ENCODE measurements around the gene CABP4.

Gene CABP4
- 0.24 to 13.4 (median 3.7) reads per million in 9 experiments for total RNA-seq

DNA sequence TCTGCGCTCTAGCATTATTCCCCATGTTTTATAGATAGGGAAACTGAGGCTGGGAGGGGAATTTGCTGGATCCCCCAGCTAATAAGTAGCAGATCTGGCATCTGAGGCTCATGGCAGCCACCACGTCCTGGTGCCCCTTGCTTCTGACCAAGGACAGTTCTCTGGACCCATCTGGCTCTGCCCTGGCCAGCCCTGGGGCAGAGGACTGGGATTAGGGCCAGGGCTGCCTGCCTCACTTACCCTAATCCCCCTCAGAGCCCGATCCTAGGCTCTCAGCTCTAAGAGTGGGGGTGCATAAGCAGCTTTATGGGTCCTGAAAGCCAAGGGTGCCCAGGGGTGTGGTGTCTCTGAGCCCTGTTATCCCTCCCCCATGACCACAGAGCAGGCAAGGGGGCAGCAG is at the start of gene CABP4:
TSS of gene CABP4 (plus strand) at position 301 of the 400 bp plus-strand sequence. CDS start at position 371, 70 bp downstream.
- DNase-seq (no peak), ATAC-seq (replicated peaks) (no peak)
- Mint-ChIP-seq H3K27ac (no peak within 1 kb of the TSS), H3K4me3 (no peak within 1 kb of the TSS), H3K36me3 (ENCODE audit: insufficient read depth) (peaks cover 2% of the 10 kb centered on the region), H3K27me3 (no peaks in the 10 kb centered on the region), H3K9me3 (no peaks in the 10 kb centered on the region), H3K4me1 (ENCODE audit: low read depth in 2 of 2) (peaks cover 4 to 13% of the 10 kb centered on the region in 2 donors)

DNA sequence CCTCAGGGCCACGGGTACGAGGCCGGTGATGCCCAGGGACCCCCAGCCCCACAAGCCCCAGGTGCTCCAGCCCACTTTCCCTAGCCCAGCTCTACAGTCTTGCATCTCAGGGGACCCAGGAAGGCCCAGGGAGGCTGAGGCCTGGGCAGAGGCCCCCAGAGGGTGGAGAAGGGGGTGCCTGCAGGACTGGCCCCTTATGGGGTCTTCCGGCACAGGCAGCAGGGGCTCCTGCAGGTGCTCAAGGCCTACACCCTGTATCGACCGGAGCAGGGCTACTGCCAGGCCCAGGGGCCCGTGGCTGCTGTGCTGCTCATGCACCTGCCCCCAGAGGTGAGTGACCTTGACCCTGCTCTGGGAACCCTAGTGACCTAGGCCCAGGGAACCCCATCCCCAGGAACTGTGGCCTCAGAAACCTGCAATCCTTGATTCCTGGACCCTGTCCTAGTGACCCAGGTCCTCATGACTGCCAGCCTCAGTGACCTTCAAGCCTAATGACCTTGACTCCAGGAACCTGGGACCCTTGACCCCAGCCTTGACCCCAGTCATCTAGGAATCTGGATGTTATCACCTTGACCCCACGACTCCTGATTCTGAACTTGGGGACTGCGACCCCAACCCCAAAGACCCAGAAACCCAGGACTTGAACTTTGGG is 49.3 kb upstream of the CABP4 start:
- Mint-ChIP-seq H3K4me3 (peak overlapping the region; percentile 97 to 99), H3K27me3 (no peaks in the 10 kb centered on the region), H3K36me3 (ENCODE audit: insufficient read depth) (peaks cover 62% of the 10 kb centered on the region), H3K4me1 (ENCODE audit: low read depth in 2 of 2) (peaks cover 55 to 61% of the 10 kb centered on the region in 2 donors), H3K9me3 (no peaks in the 10 kb centered on the region), H3K27ac (peak overlapping the region; percentile 89)
- ATAC-seq (replicated peaks) (no peak), DNase-seq (no peak)

- Mint-ChIP-seq H3K4me3 (peak overlapping the region; percentile 97 to 99), H3K36me3 (ENCODE audit: insufficient read depth) (peaks cover 63% of the 10 kb centered on the region), H3K9me3 (no peaks in the 10 kb centered on the region), H3K4me1 (ENCODE audit: low read depth in 2 of 2) (peaks cover 61 to 67% of the 10 kb centered on the region in 2 donors), H3K27me3 (no peaks in the 10 kb centered on the region), H3K27ac (peak overlapping the region; percentile 89)
- ATAC-seq (replicated peaks) (no peak), DNase-seq (no peak)
Measured at GRCh38 chr11:67406420-67406968, 48.7 kb upstream of the CABP4 start.

GRCh38 chr11:67406969-67407687 is 48.0 kb upstream of the CABP4 start:
- Mint-ChIP-seq H3K27ac (peak overlapping the region; percentile 89), H3K27me3 (no peaks in the 10 kb centered on the region), H3K9me3 (no peaks in the 10 kb centered on the region), H3K4me3 (peak overlapping the region; percentile 97 to 99), H3K36me3 (ENCODE audit: insufficient read depth) (peaks cover 65% of the 10 kb centered on the region), H3K4me1 (ENCODE audit: low read depth in 2 of 2) (peaks cover 67 to 74% of the 10 kb centered on the region in 2 donors)
- ATAC-seq (replicated peaks), result no peak
- DNase-seq, result no peak

GRCh38 chr11:67407688-67408163 is 47.4 kb upstream of the CABP4 start:
- ATAC-seq (replicated peaks) (no peak), DNase-seq (no peak)
- Mint-ChIP-seq H3K27ac (peak overlapping the region; percentile 89), H3K4me3 (peak overlapping the region; percentile 97 to 99), H3K4me1 (ENCODE audit: low read depth in 2 of 2) (peaks cover 73 to 80% of the 10 kb centered on the region in 2 donors), H3K36me3 (ENCODE audit: insufficient read depth) (peaks cover 61% of the 10 kb centered on the region), H3K27me3 (no peaks in the 10 kb centered on the region), H3K9me3 (no peaks in the 10 kb centered on the region)

DNA sequence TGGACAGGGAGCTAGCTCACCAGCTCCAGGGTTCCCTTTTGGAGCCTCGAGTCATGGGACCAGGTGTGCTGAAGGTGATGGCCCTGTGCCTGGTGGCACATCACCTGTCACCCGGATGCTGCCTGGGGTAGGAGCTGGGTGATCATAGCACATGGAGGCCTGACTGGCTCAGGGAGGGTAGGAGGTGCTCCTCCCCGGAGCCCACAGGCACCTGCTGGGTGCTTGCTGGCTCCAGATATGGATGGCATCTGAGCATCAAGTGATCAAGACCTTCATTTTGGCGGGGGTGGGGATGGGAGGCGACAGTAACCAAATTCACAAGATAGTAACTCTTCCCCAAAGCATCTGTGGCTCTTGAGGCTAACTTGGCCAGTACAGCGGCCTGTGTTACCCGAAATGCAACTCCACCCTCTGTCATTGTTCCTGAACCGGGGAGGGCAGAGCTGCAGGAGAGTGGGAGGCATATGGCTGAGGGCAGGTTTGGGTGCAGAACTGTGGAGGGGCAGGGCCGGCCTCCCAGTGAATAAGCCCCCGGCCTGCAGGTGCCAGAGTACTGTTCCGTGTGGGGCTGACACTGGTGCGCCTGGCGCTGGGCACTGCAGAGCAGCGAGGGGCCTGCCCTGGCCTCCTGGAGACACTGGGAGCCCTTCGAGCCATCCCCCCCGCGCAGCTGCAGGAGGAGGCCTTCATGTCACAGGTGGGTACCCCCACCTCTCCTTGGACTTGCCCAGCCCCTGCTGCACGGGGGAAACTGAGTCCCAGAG is 46.5 kb upstream of the CABP4 start:
- ATAC-seq (replicated peaks), result peak; percentile 9
- Mint-ChIP-seq H3K27me3 (no peaks in the 10 kb centered on the region), H3K4me3 (peak overlapping the region; percentile 97 to 99), H3K27ac (peak overlapping the region; percentile 89), H3K36me3 (ENCODE audit: insufficient read depth) (peaks cover 57% of the 10 kb centered on the region), H3K9me3 (no peaks in the 10 kb centered on the region), H3K4me1 (ENCODE audit: low read depth in 2 of 2) (peaks cover 76 to 84% of the 10 kb centered on the region in 2 donors)
- no peak for DNase-seq

- ATAC-seq (replicated peaks), result peak; percentile 88
- Mint-ChIP-seq H3K4me3 (peak overlapping the region; percentile 97 to 99), H3K36me3 (ENCODE audit: insufficient read depth) (peaks cover 52% of the 10 kb centered on the region), H3K9me3 (no peaks in the 10 kb centered on the region), H3K27ac (peak overlapping the region; percentile 89), H3K27me3 (no peaks in the 10 kb centered on the region), H3K4me1 (ENCODE audit: low read depth in 2 of 2) (peaks cover 79 to 87% of the 10 kb centered on the region in 2 donors)
- DNase-seq, result peak; percentile 73 to 74 (median 74)
Measured at GRCh38 chr11:67409261-67409666, 45.9 kb upstream of the CABP4 start.

DNA sequence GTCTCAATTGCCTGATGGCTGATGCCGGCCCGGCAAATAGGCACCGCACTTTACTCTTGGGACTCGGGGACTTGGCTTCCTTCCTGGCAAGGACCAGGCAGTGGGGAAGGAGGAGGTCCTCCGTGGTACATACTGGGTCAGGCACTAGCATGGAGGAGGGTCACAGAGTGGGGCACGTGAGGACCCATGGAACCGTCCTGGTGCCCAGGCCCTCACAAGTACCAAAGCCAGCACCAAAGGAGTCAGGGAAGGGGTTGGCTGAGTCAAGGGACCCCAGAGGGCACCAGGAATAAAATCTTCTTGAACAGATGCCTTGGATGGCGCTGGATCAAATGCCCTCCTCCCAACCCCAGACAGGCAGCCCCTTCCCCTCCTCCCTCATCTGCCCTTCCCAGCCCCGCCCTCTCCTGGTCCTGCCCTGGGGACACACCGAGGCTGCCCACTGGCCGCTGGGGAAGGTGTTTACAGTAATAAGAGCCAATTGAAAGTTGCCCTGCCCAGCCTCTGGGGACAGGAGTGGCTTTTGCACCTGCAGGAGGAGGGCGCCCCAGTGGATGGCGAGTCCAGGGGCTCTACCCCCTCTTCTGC is 45.3 kb upstream of the CABP4 start:
- peak overlapping the region; percentile 89 for H3K27ac Mint-ChIP-seq
- no peaks in the 10 kb centered on the region for H3K27me3 Mint-ChIP-seq
- DNase-seq (no peak), ATAC-seq (replicated peaks) (no peak)
- H3K36me3 Mint-ChIP-seq (ENCODE audit: insufficient read depth), result peaks cover 52% of the 10 kb centered on the region
- H3K9me3 Mint-ChIP-seq, result no peaks in the 10 kb centered on the region
- H3K4me3 Mint-ChIP-seq, result peak overlapping the region; percentile 97 to 99
- peaks cover 75 to 83% of the 10 kb centered on the region in 2 donors for H3K4me1 Mint-ChIP-seq (ENCODE audit: low read depth in 2 of 2)

DNA sequence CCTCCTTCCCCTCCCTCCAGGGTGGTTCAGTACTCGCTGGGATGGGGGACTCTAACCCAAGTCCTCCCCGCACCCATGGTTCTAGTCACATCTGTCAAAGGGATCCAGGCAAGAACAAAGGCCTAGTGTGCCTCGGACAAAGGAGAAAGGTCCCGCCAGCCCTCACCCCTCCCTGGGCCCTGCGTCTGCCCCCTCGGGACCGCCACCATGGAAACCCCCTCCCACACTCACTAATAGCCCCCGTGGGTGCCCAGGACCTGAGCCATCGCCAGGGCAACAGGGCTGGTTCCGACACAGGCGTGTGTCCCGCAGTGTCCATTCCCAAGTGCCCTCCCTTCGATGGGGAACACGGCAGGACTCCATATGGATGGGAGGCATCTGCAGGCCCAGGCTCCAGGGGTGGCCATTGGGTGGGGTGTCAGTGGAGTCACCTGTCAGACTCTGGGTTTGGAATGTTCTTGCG is 44.8 kb upstream of the CABP4 start:
- no peaks in the 10 kb centered on the region for H3K9me3 Mint-ChIP-seq
- peak overlapping the region; percentile 97 to 99 for H3K4me3 Mint-ChIP-seq
- H3K36me3 Mint-ChIP-seq (ENCODE audit: insufficient read depth), result peaks cover 53% of the 10 kb centered on the region
- ATAC-seq (replicated peaks) (no peak), DNase-seq (no peak)
- no peaks in the 10 kb centered on the region for H3K27me3 Mint-ChIP-seq
- H3K27ac Mint-ChIP-seq, result peak overlapping the region; percentile 89
- peaks cover 74 to 81% of the 10 kb centered on the region in 2 donors for H3K4me1 Mint-ChIP-seq (ENCODE audit: low read depth in 2 of 2)

GRCh38 chr11:67410984-67411784 is 44.0 kb upstream of the CABP4 start:
- no peak for DNase-seq
- no peak for ATAC-seq (replicated peaks)
- Mint-ChIP-seq H3K27ac (peak overlapping the region; percentile 89), H3K4me1 (ENCODE audit: low read depth in 2 of 2) (peaks cover 75 to 80% of the 10 kb centered on the region in 2 donors), H3K36me3 (ENCODE audit: insufficient read depth) (peaks cover 48% of the 10 kb centered on the region), H3K9me3 (no peaks in the 10 kb centered on the region), H3K27me3 (no peaks in the 10 kb centered on the region), H3K4me3 (peak overlapping the region; percentile 97 to 99)

- no peaks in the 10 kb centered on the region for H3K27me3 Mint-ChIP-seq
- DNase-seq (no peak), ATAC-seq (replicated peaks) (no peak)
- H3K4me1 Mint-ChIP-seq (ENCODE audit: low read depth in 2 of 2), result peaks cover 75 to 81% of the 10 kb centered on the region in 2 donors
- H3K9me3 Mint-ChIP-seq, result no peaks in the 10 kb centered on the region
- peaks cover 46% of the 10 kb centered on the region for H3K36me3 Mint-ChIP-seq (ENCODE audit: insufficient read depth)
- no peak overlapping the region for H3K27ac Mint-ChIP-seq
- peak overlapping the region; percentile 44 to 97 for H3K4me3 Mint-ChIP-seq
Measured at GRCh38 chr11:67411785-67412152, 43.4 kb upstream of the CABP4 start.

- peak overlapping the region; percentile 35 to 80 for H3K27ac Mint-ChIP-seq
- peak overlapping the region; percentile 57 to 97 for H3K4me3 Mint-ChIP-seq
- H3K27me3 Mint-ChIP-seq, result no peaks in the 10 kb centered on the region
- peaks cover 37% of the 10 kb centered on the region for H3K36me3 Mint-ChIP-seq (ENCODE audit: insufficient read depth)
- DNase-seq (no peak), ATAC-seq (replicated peaks) (no peak)
- H3K9me3 Mint-ChIP-seq, result no peaks in the 10 kb centered on the region
- H3K4me1 Mint-ChIP-seq (ENCODE audit: low read depth in 2 of 2), result peaks cover 75 to 81% of the 10 kb centered on the region in 2 donors
Measured at GRCh38 chr11:67412495-67413179, 42.5 kb upstream of the CABP4 start.

All from effector memory CD8-positive, alpha-beta T cell (primary cell).